ENCODE measurements around the gene KIF13A.

Gene KIF13A

GRCh38 chr6:17940151-17940792 is 47.2 kb downstream of the KIF13A start:
- TF ChIP-seq POLR2AphosphoS5 (IDR thresholded peaks at IDR 0.05; ENCODE audit: low read depth, low read length) (no peak), TAF1 (IDR thresholded peaks at IDR 0.05; ENCODE audit: borderline replicate concordance, low read depth, low read length) (no peak), POLR2A (IDR thresholded peaks at IDR 0.05; ENCODE audit: low read depth, low read length) (no peak)
- DNase-seq (ENCODE audit: insufficient read length) (no peak), FAIRE-seq (no peak)

GRCh38 chr6:17938901-17939300 is 48.5 kb downstream of the KIF13A start:
- no peak for FAIRE-seq
- TF ChIP-seq TAF1 (IDR thresholded peaks at IDR 0.05; ENCODE audit: borderline replicate concordance, low read depth, low read length) = no peak
- no peak for TF ChIP-seq POLR2AphosphoS5 (IDR thresholded peaks at IDR 0.05; ENCODE audit: low read depth, low read length)
- TF ChIP-seq POLR2A (IDR thresholded peaks at IDR 0.05; ENCODE audit: low read depth, low read length) = no peak
- no peak for DNase-seq (ENCODE audit: insufficient read length)

DNA sequence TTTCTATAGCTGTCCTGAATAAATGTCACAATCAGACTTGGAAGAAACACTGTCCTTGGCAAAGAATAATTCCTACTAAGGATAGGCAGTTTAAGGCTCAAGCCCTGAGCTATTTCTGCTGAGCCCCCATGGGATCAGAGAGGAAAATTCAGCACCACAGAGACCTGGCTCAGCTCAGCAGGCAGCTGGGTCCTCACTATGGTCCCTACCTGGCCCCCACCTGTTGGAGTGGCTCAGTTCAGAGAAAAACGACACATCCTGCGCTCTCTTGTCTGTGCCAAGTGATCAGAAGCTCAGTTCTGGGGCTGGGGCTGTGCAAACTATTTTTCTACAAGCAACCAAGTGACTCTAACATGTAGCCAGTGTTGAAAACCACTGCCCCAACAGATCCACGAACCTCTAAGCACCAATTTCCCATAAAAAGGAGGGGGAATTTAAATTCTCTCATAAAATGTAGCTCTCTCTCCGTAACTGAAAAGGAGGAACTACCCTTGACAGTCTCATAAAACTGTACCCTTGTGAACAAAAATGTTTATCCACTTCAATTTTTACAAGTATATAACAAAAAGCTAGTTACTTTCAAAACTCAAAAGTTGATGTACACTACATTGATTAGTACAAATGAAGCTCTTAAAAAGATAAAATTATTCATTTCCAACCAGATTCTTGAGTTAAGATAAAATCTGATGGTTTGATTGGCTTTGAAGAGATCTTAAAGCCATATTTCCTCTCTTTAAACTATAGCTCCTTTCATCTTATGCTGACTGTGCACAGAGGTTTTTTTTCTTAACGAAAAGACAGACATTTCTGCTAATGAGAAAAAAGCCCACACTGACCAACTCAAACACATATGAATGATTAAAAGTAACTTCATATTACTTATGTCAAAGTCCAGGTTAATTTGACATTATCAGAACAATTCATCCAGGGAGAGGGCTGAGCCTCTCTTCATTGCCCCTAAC is 52.0 kb downstream of the KIF13A start:
- DNase-seq (ENCODE audit: insufficient read length) = no peak
- no peak for FAIRE-seq

DNA sequence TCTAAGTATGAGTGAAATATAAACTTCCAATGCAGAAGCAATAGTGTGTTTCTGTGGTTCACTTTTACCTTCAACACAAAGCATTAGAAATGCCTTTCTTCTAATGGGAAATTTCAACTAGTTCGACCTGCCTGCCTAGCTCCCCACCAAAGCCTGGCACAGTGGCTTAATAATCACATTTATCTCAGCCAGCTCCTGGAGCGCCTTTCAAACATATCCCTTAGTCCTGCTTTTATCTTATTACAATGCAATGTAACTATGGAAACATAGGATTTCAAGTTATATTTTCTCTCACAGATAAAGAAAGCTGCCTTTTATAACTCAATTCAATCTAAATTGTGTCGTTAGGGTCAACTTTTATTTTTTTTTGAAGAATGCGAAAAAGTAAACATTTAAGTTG is 53.7 kb downstream of the KIF13A start:
- TF ChIP-seq POLR2A (IDR thresholded peaks at IDR 0.05; ENCODE audit: low read depth, low read length) (no peak), TAF1 (IDR thresholded peaks at IDR 0.05; ENCODE audit: borderline replicate concordance, low read depth, low read length) (no peak), POLR2AphosphoS5 (IDR thresholded peaks at IDR 0.05; ENCODE audit: low read depth, low read length) (no peak)
- FAIRE-seq (no peak), DNase-seq (ENCODE audit: insufficient read length) (no peak)

More for the DNA sequence above, 52.0 kb downstream of the KIF13A start:
- TF ChIP-seq POLR2A (IDR thresholded peaks at IDR 0.05; ENCODE audit: low read depth, low read length) (no peak), TAF1 (IDR thresholded peaks at IDR 0.05; ENCODE audit: borderline replicate concordance, low read depth, low read length) (no peak), POLR2AphosphoS5 (IDR thresholded peaks at IDR 0.05; ENCODE audit: low read depth, low read length) (no peak)

- DNase-seq (ENCODE audit: insufficient read length) (no peak), FAIRE-seq (no peak)
- TF ChIP-seq POLR2AphosphoS5 (IDR thresholded peaks at IDR 0.05; ENCODE audit: low read depth, low read length) (no peak), TAF1 (IDR thresholded peaks at IDR 0.05; ENCODE audit: borderline replicate concordance, low read depth, low read length) (no peak), POLR2A (IDR thresholded peaks at IDR 0.05; ENCODE audit: low read depth, low read length) (no peak)
Observed at GRCh38 chr6:17932330-17932852, 55.0 kb downstream of the KIF13A start.

- no peak for FAIRE-seq
- no peak for DNase-seq (ENCODE audit: insufficient read length)
- no peak for TF ChIP-seq TAF1 (IDR thresholded peaks at IDR 0.05; ENCODE audit: borderline replicate concordance, low read depth, low read length)
- TF ChIP-seq POLR2AphosphoS5 (IDR thresholded peaks at IDR 0.05; ENCODE audit: low read depth, low read length) = no peak
- TF ChIP-seq POLR2A (IDR thresholded peaks at IDR 0.05; ENCODE audit: low read depth, low read length) = no peak
Observed at GRCh38 chr6:17931227-17931626, 56.2 kb downstream of the KIF13A start.

GRCh38 chr6:17930321-17930993 is 57.0 kb downstream of the KIF13A start:
- FAIRE-seq (no peak), DNase-seq (ENCODE audit: insufficient read length) (no peak)
- TF ChIP-seq POLR2A (IDR thresholded peaks at IDR 0.05; ENCODE audit: low read depth, low read length) (no peak), POLR2AphosphoS5 (IDR thresholded peaks at IDR 0.05; ENCODE audit: low read depth, low read length) (no peak), TAF1 (IDR thresholded peaks at IDR 0.05; ENCODE audit: borderline replicate concordance, low read depth, low read length) (no peak)

DNA sequence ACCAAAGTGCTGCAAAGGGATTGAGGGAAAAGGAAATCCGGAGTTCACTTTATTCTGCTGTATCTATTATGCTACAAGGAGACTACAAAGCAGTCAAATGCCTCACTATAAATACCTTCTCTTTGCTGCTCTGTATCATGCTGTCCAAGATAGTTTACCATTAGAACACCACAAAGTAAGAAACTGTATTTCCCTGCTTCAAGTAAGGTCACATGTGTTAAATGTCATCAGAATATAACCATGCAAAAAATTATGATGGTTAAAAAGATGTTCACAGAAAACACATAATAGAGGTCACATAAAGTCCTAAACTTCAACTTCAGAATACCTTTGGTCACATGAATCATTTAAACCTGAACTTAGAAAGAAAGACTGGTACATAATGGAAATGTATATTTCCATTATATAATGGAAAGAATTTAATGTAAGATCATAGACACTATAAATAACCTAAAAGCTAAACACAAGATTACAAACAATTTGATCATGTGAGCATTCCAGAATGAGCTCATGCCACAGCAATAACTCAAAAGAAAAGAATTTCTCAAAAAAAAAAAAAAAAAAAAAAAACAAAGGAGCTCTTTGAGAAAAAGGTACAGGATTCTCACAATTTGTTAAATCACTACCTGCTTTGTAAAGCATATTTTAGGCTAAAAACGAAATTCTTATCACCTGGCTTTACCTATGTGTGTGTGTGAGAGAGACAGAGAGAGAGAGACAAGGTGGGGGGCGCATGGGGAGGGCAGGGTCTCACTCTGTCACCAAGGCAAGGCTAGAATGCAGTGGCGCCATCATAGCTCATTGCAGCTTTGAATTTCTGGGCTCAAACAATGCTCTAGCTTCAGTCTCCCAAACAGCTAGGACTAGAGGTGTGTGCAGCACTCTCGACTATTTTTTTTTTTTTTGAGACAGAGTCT is 58.7 kb downstream of the KIF13A start:
- FAIRE-seq (no peak), DNase-seq (ENCODE audit: insufficient read length) (no peak)
- TF ChIP-seq TAF1 (IDR thresholded peaks at IDR 0.05; ENCODE audit: borderline replicate concordance, low read depth, low read length) (no peak), POLR2A (IDR thresholded peaks at IDR 0.05; ENCODE audit: low read depth, low read length) (no peak), POLR2AphosphoS5 (IDR thresholded peaks at IDR 0.05; ENCODE audit: low read depth, low read length) (no peak)

- DNase-seq (ENCODE audit: insufficient read length) = no peak
- FAIRE-seq = no peak
- TF ChIP-seq TAF1 (IDR thresholded peaks at IDR 0.05; ENCODE audit: borderline replicate concordance, low read depth, low read length) = no peak
- TF ChIP-seq POLR2AphosphoS5 (IDR thresholded peaks at IDR 0.05; ENCODE audit: low read depth, low read length) = no peak
- no peak for TF ChIP-seq POLR2A (IDR thresholded peaks at IDR 0.05; ENCODE audit: low read depth, low read length)
Observed at GRCh38 chr6:17927705-17928104, 59.7 kb downstream of the KIF13A start.

GRCh38 chr6:17923401-17923863 is 64.0 kb downstream of the KIF13A start:
- FAIRE-seq = no peak
- TF ChIP-seq POLR2AphosphoS5 (IDR thresholded peaks at IDR 0.05; ENCODE audit: low read depth, low read length) = no peak
- no peak for TF ChIP-seq POLR2A (IDR thresholded peaks at IDR 0.05; ENCODE audit: low read depth, low read length)
- TF ChIP-seq TAF1 (IDR thresholded peaks at IDR 0.05; ENCODE audit: borderline replicate concordance, low read depth, low read length) = no peak
- DNase-seq (ENCODE audit: insufficient read length) = no peak

Data from GM12892 (cell line).